HEK293 (cell line): Measurements from ENCODE around the gene RNF41.

Source experiments
- CTCF ChIA-PET: fragments of 350-600 bp; formaldehyde crosslinking; extraction: SDS; loops from one replicate; lab custom pipeline; 2021; ENCODE audit warnings: antibody characterized with exemption; lab: Yijun Ruan, JAX
- POLR2A ChIA-PET: fragments of 300-600 bp; formaldehyde crosslinking; extraction: SDS; loops from one replicate; lab custom pipeline; 2020; ENCODE audit warnings: antibody characterized with exemption, inconsistent platforms; lab: Yijun Ruan, JAX
- H3K27ac ChIP-seq: fragments of 200-500 bp; sonication (Bioruptor generic); 2 replicates; pipeline ENCODE4 v1.5.1; 2014; ENCODE audit warnings: low read depth, low read length, control low read depth, inconsistent platforms; ENCODE audit errors: extremely low read depth
- H3K36me3 ChIP-seq, 2 experiments: fragments of 200-500 bp in 1 of 2; sonication (Bioruptor generic) in 1 of 2; 1 replicate in 1 of 2; 2 replicates in 1 of 2; pipeline ENCODE4 v1.5.1; 2014 to 2017; ENCODE audit warnings: inconsistent platforms in 2 of 2, low read length in 2 of 2; ENCODE audit not compliant: control insufficient read depth in 2 of 2, insufficient read depth in 1 of 2
- H3K4me1 ChIP-seq: fragments of 200-500 bp; sonication (Bioruptor generic); 2 replicates; pipeline ENCODE4 v1.5.1; 2014; ENCODE audit warnings: mild to moderate bottlenecking, low read length, inconsistent platforms; ENCODE audit not compliant: control insufficient read depth, insufficient read depth
- H3K4me3 ChIP-seq: 2 replicates; pipeline ENCODE4 v1.5.1; 2011; ENCODE audit warnings: low read depth, mild to moderate bottlenecking, control low read depth, low read length, moderate library complexity
- H3K9me3 ChIP-seq: fragments of 200-500 bp; sonication (Bioruptor generic); 2 replicates; pipeline ENCODE4 v1.5.1; 2014; ENCODE audit warnings: low read depth, low read length, inconsistent platforms; ENCODE audit not compliant: control insufficient read depth, insufficient read depth
- GLIS1 ChIP-seq: fragments of 450-650 bp; formaldehyde crosslinking; IDR thresholded peaks from 2 replicates; pipeline ENCODE4 v1.5.1; 2016; ENCODE audit warnings: missing biosample characterization, missing genetic modification characterization
- HOXC10 ChIP-seq: sonication (generic); formaldehyde crosslinking; IDR thresholded peaks from 2 replicates; pipeline ENCODE4 v1.8.1; 2023; ENCODE audit warnings: mild to moderate bottlenecking, missing genetic modification reagents
- MEIS1 ChIP-seq: sonication (generic); formaldehyde crosslinking; IDR thresholded peaks from 2 replicates; pipeline ENCODE4 v1.8.1; 2022; ENCODE audit warnings: missing genetic modification reagents, mild to moderate bottlenecking, borderline replicate concordance
- PATZ1 ChIP-seq: fragments of 450-650 bp; formaldehyde crosslinking; IDR thresholded peaks from 2 replicates; pipeline ENCODE4 v1.5.1; 2016; ENCODE audit warnings: missing biosample characterization, missing genetic modification characterization
- SCRT1 ChIP-seq: fragments of 450-650 bp; formaldehyde crosslinking; IDR thresholded peaks from 2 replicates; pipeline ENCODE4 v1.5.1; 2016; ENCODE audit warnings: missing biosample characterization, missing genetic modification characterization, borderline replicate concordance
- SCRT2 ChIP-seq: fragments of 450-650 bp; formaldehyde crosslinking; IDR thresholded peaks from 2 replicates; pipeline ENCODE4 v1.5.1; 2016; ENCODE audit warnings: missing biosample characterization, missing genetic modification characterization
- SETDB1 ChIP-seq: IDR thresholded peaks from one replicate; pipeline ENCODE4 v1.6.1; 2017; ENCODE audit warnings: mild to moderate bottlenecking, low read length, moderate library complexity, mixed read lengths; ENCODE audit not compliant: insufficient read length
- SP7 ChIP-seq: fragments of 450-650 bp; formaldehyde crosslinking; IDR thresholded peaks from 2 replicates; pipeline ENCODE4 v1.5.1; 2016; ENCODE audit warnings: missing biosample characterization, missing genetic modification characterization
- YY2 ChIP-seq: fragments of 450-650 bp; formaldehyde crosslinking; IDR thresholded peaks from 2 replicates; pipeline ENCODE4 v1.5.1; 2016; ENCODE audit warnings: missing biosample characterization, missing genetic modification characterization
- ZBTB20 ChIP-seq: fragments of 450-650 bp; formaldehyde crosslinking; IDR thresholded peaks from 2 replicates; pipeline ENCODE4 v1.5.1; 2016; ENCODE audit warnings: missing biosample characterization, missing genetic modification characterization
- ZFP3 ChIP-seq: fragments of 450-650 bp; formaldehyde crosslinking; IDR thresholded peaks from 2 replicates; pipeline ENCODE4 v1.5.1; 2016; ENCODE audit warnings: low read depth, missing biosample characterization, missing genetic modification characterization
- ZFP41 ChIP-seq: fragments of 450-650 bp; formaldehyde crosslinking; IDR thresholded peaks from 2 replicates; pipeline ENCODE4 v1.5.1; 2016; ENCODE audit warnings: missing biosample characterization, missing genetic modification characterization, borderline replicate concordance
- ZFP69B ChIP-seq: fragments of 450-650 bp; formaldehyde crosslinking; IDR thresholded peaks from 2 replicates; pipeline ENCODE4 v1.5.1; 2016; ENCODE audit warnings: missing biosample characterization, missing genetic modification characterization
- ZNF140 ChIP-seq: fragments of 450-650 bp; formaldehyde crosslinking; IDR thresholded peaks from 2 replicates; pipeline ENCODE4 v1.5.1; 2016; ENCODE audit warnings: missing biosample characterization, missing genetic modification characterization
- ZNF202 ChIP-seq: fragments of 450-650 bp; formaldehyde crosslinking; IDR thresholded peaks from 2 replicates; pipeline ENCODE4 v1.5.1; 2016; ENCODE audit warnings: missing biosample characterization, missing genetic modification characterization, borderline replicate concordance
- ZNF211 ChIP-seq: fragments of 450-650 bp; formaldehyde crosslinking; IDR thresholded peaks from 2 replicates; pipeline ENCODE4 v1.5.1; 2016; ENCODE audit warnings: low read depth, missing biosample characterization, missing genetic modification characterization
- ZNF223 ChIP-seq: fragments of 450-650 bp; formaldehyde crosslinking; IDR thresholded peaks from 2 replicates; pipeline ENCODE4 v1.5.1; 2016; ENCODE audit warnings: missing biosample characterization, missing genetic modification characterization
- ZNF292 ChIP-seq: fragments of 450-650 bp; formaldehyde crosslinking; IDR thresholded peaks from 2 replicates; pipeline ENCODE4 v1.5.1; 2016; ENCODE audit warnings: low read depth, missing biosample characterization, missing genetic modification characterization, borderline replicate concordance
- ZNF423 ChIP-seq: fragments of 450-650 bp; formaldehyde crosslinking; IDR thresholded peaks from 2 replicates; pipeline ENCODE4 v1.5.1; 2016; ENCODE audit warnings: missing biosample characterization, missing genetic modification characterization
- ZNF549 ChIP-seq: fragments of 450-650 bp; IDR thresholded peaks from 2 replicates; pipeline ENCODE4 v1.5.1; 2018; ENCODE audit warnings: missing biosample characterization, missing genetic modification characterization, mild to moderate bottlenecking, inconsistent platforms, moderate library complexity
- ZNF621 ChIP-seq: fragments of 450-650 bp; formaldehyde crosslinking; IDR thresholded peaks from 2 replicates; pipeline ENCODE4 v1.5.1; 2017; ENCODE audit warnings: missing biosample characterization, missing genetic modification characterization
- TF ChIP-seq, protein P1 (sequence below): fragments of 450-650 bp; formaldehyde crosslinking; IDR thresholded peaks from 2 replicates; pipeline ENCODE4 v1.5.1; 2016; ENCODE audit warnings: missing biosample characterization, missing genetic modification characterization, borderline replicate concordance
- TF ChIP-seq, protein P2 (sequence below): fragments of 450-650 bp; formaldehyde crosslinking; IDR thresholded peaks from 2 replicates; pipeline ENCODE4 v1.5.1; 2017; ENCODE audit warnings: missing biosample characterization, missing genetic modification characterization

The RNF41 gene

DNA sequence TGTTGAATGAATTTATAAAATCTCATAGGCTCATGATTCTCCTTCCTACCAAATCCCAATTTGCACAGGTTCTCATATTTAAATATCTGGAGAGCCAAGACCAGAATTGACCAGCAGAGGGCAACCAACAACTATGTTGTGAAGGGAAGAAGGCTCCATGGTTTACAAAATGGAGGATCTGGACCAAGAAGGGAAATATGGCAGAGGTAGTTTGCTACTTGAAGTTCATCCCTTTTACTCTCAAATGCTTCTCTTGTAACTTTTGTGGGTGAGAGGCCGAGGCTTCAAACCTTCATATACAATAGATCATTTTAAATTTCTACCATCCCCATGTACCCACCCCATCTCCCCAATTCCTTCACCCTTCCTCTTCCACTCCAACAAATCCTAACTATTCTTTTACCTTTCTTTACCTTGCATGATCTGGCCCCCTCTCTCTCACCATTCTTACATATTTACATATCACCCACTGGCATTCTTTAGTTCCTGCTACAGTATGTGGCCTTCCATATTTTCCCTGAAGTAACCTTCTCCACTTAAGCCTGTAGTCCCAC, 28.6 kb downstream of the RNF41 start (continued):
- TF ChIP-seq, protein P1, sequence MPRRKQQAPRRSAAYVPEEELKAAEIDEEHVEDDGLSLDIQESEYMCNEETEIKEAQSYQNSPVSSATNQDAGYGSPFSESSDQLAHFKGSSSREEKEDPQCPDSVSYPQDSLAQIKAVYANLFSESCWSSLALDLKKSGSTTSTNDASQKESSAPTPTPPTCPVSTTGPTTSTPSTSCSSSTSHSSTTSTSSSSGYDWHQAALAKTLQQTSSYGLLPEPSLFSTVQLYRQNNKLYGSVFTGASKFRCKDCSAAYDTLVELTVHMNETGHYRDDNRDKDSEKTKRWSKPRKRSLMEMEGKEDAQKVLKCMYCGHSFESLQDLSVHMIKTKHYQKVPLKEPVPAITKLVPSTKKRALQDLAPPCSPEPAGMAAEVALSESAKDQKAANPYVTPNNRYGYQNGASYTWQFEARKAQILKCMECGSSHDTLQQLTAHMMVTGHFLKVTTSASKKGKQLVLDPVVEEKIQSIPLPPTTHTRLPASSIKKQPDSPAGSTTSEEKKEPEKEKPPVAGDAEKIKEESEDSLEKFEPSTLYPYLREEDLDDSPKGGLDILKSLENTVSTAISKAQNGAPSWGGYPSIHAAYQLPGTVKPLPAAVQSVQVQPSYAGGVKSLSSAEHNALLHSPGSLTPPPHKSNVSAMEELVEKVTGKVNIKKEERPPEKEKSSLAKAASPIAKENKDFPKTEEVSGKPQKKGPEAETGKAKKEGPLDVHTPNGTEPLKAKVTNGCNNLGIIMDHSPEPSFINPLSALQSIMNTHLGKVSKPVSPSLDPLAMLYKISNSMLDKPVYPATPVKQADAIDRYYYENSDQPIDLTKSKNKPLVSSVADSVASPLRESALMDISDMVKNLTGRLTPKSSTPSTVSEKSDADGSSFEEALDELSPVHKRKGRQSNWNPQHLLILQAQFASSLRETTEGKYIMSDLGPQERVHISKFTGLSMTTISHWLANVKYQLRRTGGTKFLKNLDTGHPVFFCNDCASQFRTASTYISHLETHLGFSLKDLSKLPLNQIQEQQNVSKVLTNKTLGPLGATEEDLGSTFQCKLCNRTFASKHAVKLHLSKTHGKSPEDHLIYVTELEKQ = no peak
- TF ChIP-seq PATZ1 (tag by site-specific recombination) (no peak), ZNF549 (no peak), ZNF423 (no peak), ZNF202 (tag by site-specific recombination) (no peak), ZNF621 (tag by site-specific recombination) (no peak), ZBTB20 (tag by site-specific recombination) (no peak), ZFP69B (tag by site-specific recombination) (no peak)

DNA sequence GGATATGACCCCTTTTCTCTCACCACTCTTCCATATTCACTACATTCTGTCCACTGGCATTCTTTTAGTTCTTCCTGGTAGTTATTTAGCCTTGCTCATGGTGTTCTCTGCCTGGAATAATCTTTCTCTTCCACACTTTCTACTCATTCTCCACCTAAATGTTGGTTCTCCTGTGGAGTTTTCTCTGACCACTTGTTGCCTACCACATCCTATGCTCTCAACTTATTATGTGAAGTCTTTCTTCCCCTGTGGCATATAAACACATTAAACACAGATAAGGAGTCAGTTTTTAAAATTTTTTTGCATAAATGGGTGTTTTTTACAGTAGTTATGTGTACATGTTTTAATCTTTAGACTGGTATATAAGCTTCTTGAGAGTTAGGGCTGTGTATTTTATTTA, 29.1 kb downstream of the RNF41 start:
- no peaks in the 10 kb centered on the region for H3K9me3 ChIP-seq
- ChIA-PET CTCF (interaction anchor here (0.6 to 6.1 kb wide), 19 partner anchors 9 to 501 kb away, joined by 3 to 86 read pairs (median 4); partner anchors contain the start of genes ESYT1, RNF41, RPL41 and ZC3H10), POLR2A (interaction anchor here (1.9 to 5.3 kb wide), 2 partner anchors 15 to 29 kb away, joined by 5 to 59 read pairs; partner anchors contain the start of gene RNF41)
- H3K4me1 ChIP-seq = no peaks in the 10 kb centered on the region; the same call in 1 of the 2 replicates
- TF ChIP-seq ZFP41 (tag by site-specific recombination) (no peak), HOXC10 (CRISPR knock-in tag) (no peak), SETDB1 (no peak), GLIS1 (tag by site-specific recombination) (no peak), SCRT2 (tag by site-specific recombination) (peak; percentile 82), YY2 (tag by site-specific recombination) (no peak), ZNF211 (tag by site-specific recombination) (no peak), ZNF140 (no peak), SCRT1 (tag by site-specific recombination) (peak; percentile 56; the same call in 1 of the 2 replicates), ZNF292 (tag by site-specific recombination) (no peak), SP7 (tag by site-specific recombination) (no peak), ZNF223 (no peak), ZFP3 (tag by site-specific recombination) (no peak), MEIS1 (CRISPR knock-in tag) (no peak)
- TF ChIP-seq, protein P2, sequence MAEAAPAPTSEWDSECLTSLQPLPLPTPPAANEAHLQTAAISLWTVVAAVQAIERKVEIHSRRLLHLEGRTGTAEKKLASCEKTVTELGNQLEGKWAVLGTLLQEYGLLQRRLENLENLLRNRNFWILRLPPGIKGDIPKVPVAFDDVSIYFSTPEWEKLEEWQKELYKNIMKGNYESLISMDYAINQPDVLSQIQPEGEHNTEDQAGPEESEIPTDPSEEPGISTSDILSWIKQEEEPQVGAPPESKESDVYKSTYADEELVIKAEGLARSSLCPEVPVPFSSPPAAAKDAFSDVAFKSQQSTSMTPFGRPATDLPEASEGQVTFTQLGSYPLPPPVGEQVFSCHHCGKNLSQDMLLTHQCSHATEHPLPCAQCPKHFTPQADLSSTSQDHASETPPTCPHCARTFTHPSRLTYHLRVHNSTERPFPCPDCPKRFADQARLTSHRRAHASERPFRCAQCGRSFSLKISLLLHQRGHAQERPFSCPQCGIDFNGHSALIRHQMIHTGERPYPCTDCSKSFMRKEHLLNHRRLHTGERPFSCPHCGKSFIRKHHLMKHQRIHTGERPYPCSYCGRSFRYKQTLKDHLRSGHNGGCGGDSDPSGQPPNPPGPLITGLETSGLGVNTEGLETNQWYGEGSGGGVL (tag by site-specific recombination) = no peak
- TF ChIP-seq, all 188 proteins: peak for 2
- no peak overlapping the region for H3K27ac ChIP-seq
- H3K4me3 ChIP-seq = no peak overlapping the region
- no peaks in the 10 kb centered on the region; a peak in 1 of 3 replicates for H3K36me3 ChIP-seq
